Measurements from ENCODE around the gene SLC12A7. TPM values are rescaled to one million over a fixed set of nuclear protein-coding genes. Genes with fewer than 3 reads are reported as not detected.
A peak's percentile ranks its signal among the peaks of the same experiment; 100 is the strongest.
"Not testable (repeated sequence)": the region's sequence is repeated elsewhere in the genome, so short reads cannot be mapped to it uniquely, and the experiment has no call there.

SLC12A7 gene
- total and polyA plus RNA-seq, 7 donors = 2.3 to 22.0 (median 4.5) TPM

- intact Hi-C loops (cut with DNase I) = no loop called here
- no peak overlapping the region for H3K27ac ChIP-seq
- H3K9me3 ChIP-seq = no peaks in the 10 kb centered on the region
- no peaks in the 10 kb centered on the region for H3K27me3 ChIP-seq (ENCODE audit: insufficient read depth in 3 of 3, low read length in 2 of 3)
- no peaks in the 10 kb centered on the region for H3K4me1 ChIP-seq
- WGBS, 3 donors = 90 to 91% (median 90%) methylated on average over 49 to 54 of the region's 56 CpGs
- no peak overlapping the region for H3K4me3 ChIP-seq
- peak; percentile 15 to 44 for DNase-seq
- peaks cover 0 to 14% of the 10 kb centered on the region in 2 donors for H3K36me3 ChIP-seq (ENCODE audit: insufficient read depth in 1 of 2, low read depth in 1 of 2)
- TF ChIP-seq CTCF (IDR thresholded peaks at IDR 0.05) = no peak
- no peak for ATAC-seq
These were observed 48.0 kb downstream of the SLC12A7 start for GRCh38 chr5:1063661-1064382.

- DNase-seq = peak; percentile 8 to 45
- Histone ChIP-seq H3K4me1 (no peaks in the 10 kb centered on the region), H3K27me3 (ENCODE audit: insufficient read depth in 3 of 3, low read length in 2 of 3) (no peaks in the 10 kb centered on the region), H3K27ac (no peak overlapping the region), H3K4me3 (no peak overlapping the region), H3K36me3 (ENCODE audit: insufficient read depth in 1 of 2, low read depth in 1 of 2) (peaks cover 0 to 14% of the 10 kb centered on the region in 2 donors), H3K9me3 (no peaks in the 10 kb centered on the region)
- intact Hi-C loops (cut with DNase I) = no loop called here
- TF ChIP-seq CTCF (IDR thresholded peaks at IDR 0.05) = no peak
- WGBS, 3 donors = 90 to 93% (median 91%) methylated on average over 30 to 36 of the region's 36 CpGs
- no peak for ATAC-seq
These were observed 48.9 kb downstream of the SLC12A7 start for GRCh38 chr5:1062761-1063568.

DNA sequence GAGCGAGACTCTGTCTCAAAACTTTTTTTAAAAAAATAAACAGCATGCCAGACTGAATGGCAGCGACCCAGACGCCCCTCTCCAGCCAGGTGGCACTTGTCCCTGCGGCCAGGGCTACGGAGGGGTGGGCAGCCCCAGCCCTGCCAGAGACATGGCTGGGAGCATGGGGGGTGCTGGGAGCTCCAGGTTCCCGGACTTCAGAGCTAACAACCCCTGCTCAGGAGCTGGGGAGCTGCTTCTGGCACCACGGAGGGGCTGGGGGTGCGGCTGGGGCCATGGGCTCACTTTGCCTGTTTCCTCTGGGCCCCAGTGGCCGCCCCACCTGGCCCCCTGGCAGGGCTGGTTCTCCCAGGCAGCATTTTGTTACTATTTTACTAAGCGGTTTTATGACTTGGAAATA is 49.9 kb downstream of the SLC12A7 start:
- ATAC-seq (no peak), DNase-seq (no peak)
- 71 to 88% (median 82%) methylated on average over 9 to 10 of the region's 10 CpGs for WGBS, 3 donors
- H3K27ac ChIP-seq = no peak overlapping the region
- intact Hi-C loops (cut with DNase I) = no loop called here
- no peaks in the 10 kb centered on the region for H3K27me3 ChIP-seq (ENCODE audit: insufficient read depth in 3 of 3, low read length in 2 of 3)
- H3K4me3 ChIP-seq = no peak overlapping the region
- H3K4me1 ChIP-seq = no peaks in the 10 kb centered on the region
- no peaks in the 10 kb centered on the region for H3K9me3 ChIP-seq
- TF ChIP-seq CTCF (IDR thresholded peaks at IDR 0.05) = no peak
- H3K36me3 ChIP-seq (ENCODE audit: insufficient read depth in 1 of 2, low read depth in 1 of 2) = peaks cover 0 to 14% of the 10 kb centered on the region in 2 donors

DNA sequence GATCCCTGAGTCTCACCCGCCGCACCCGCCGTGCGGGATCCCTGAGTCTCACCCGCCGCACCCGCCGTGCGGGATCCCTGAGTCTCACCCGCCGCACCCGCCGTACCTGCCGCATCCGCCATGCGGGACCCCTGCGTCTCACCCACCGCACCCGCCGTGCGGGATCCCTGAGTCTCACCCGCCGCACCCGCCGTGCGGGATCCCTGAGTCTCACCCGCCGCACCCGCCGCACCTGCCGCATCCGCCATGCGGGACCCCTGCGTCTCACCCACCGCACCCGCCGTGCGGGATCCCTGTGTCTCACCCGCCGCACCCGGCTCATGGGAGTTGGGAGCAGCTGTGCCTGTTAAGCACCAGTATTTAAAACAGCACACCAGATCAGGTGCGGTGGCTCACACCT is 50.6 kb downstream of the SLC12A7 start:
- H3K4me1 ChIP-seq; DNase-seq; H3K27ac ChIP-seq; H3K9me3 ChIP-seq; intact Hi-C loops (cut with DNase I); ATAC-seq; H3K27me3 ChIP-seq (ENCODE audit: insufficient read depth in 3 of 3, low read length in 2 of 3); H3K4me3 ChIP-seq: not testable (repeated sequence)
- peaks cover 0 to 14% of the 10 kb centered on the region in 2 donors for H3K36me3 ChIP-seq (ENCODE audit: insufficient read depth in 1 of 2, low read depth in 1 of 2)
- 90 to 98% (median 93%) methylated on average over 4 to 12 of the region's 43 CpGs for WGBS, 3 donors

- peaks cover 0 to 14% of the 10 kb centered on the region in 2 donors for H3K36me3 ChIP-seq (ENCODE audit: insufficient read depth in 1 of 2, low read depth in 1 of 2)
- no peaks in the 10 kb centered on the region for H3K4me1 ChIP-seq
- no peaks in the 10 kb centered on the region for H3K27me3 ChIP-seq (ENCODE audit: insufficient read depth in 3 of 3, low read length in 2 of 3)
- H3K9me3 ChIP-seq = no peaks in the 10 kb centered on the region
- H3K4me3 ChIP-seq = no peak overlapping the region
- ATAC-seq (no peak), DNase-seq (peak; percentile 10 to 41)
- no peak overlapping the region for H3K27ac ChIP-seq
- no peak for TF ChIP-seq CTCF (IDR thresholded peaks at IDR 0.05)
- 81 to 87% (median 83%) methylated on average over 19 to 24 of the region's 24 CpGs for WGBS, 3 donors
- intact Hi-C loops (cut with DNase I) = no loop called here
These were observed 51.3 kb downstream of the SLC12A7 start for GRCh38 chr5:1060535-1060981.
